ENCODE results near the gene FOXN3.

DNA sequence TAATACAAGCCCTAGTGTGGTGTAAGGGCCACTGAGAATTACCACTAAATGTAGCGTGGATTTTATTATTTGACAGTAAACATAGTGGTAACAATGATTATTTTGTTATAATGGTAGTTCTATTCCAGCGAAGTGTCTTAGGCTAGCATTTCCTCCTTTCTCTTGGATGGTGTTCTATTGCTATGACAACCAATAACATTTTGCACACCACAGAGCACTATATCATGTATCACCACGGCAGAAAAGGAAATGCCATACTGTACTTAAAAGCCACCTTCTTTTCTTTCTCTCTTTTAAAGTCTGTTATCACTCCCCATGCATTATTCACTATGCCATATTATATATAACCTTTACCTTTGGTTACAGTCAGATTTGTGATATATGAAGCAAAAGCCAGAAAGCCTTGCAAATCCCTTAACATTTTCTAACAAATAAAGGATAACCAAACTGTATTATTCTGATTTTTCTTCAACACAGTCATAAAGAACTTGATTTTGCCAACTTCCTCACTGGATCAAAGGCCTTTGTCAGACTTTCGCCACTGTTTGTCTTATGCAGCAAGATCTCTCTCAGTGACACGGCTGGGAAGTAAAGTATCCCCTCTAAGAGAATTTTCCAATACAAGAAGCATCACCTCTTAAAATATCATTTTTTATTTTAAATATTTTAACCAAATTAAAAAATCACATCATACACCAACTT is 195.8 kb downstream of the FOXN3 start:
- TF ChIP-seq EZH2 (IDR thresholded peaks at IDR 0.05), result no peak
- TF ChIP-seq POLR2AphosphoS5 (IDR thresholded peaks at IDR 0.05; ENCODE audit: borderline replicate concordance, low read depth, low read length), result no peak

Data from SK-N-MC (cell line).